Measurements from ENCODE around the gene SRC. TPM values are rescaled to one million over a fixed set of nuclear protein-coding genes. Genes with fewer than 3 reads are reported as not detected.

The SRC gene
- total RNA-seq, 2 donors from 2014 or later: 6.9 to 14.3 TPM

- Histone ChIP-seq H3K4me3 (no peak overlapping the region), H3K27ac (no peak overlapping the region), H3K36me3 (peaks cover 9% of the 10 kb centered on the region), H3K9me3 (no peaks in the 10 kb centered on the region), H3K27me3 (no peaks in the 10 kb centered on the region), H3K4me1 (peaks cover 0 to 4% of the 10 kb centered on the region in 2 donors)
- no peak for DNase-seq (ENCODE audit: low spot score)
- TF ChIP-seq CTCF (IDR thresholded peaks at IDR 0.05): no peak
Observed at GRCh38 chr20:37363221-37364012, 17.5 kb downstream of the SRC start.

- DNase-seq (ENCODE audit: low spot score): no peak
- Histone ChIP-seq H3K9me3 (no peaks in the 10 kb centered on the region), H3K4me3 (no peak overlapping the region), H3K27me3 (no peaks in the 10 kb centered on the region), H3K36me3 (peaks cover 9% of the 10 kb centered on the region), H3K4me1 (no peaks in the 10 kb centered on the region), H3K27ac (no peak overlapping the region)
- TF ChIP-seq CTCF (IDR thresholded peaks at IDR 0.05): no peak
Observed at GRCh38 chr20:37364013-37364926, 18.3 kb downstream of the SRC start.

- Histone ChIP-seq H3K9me3 (no peaks in the 10 kb centered on the region), H3K27ac (no peak overlapping the region), H3K4me1 (no peaks in the 10 kb centered on the region), H3K27me3 (no peaks in the 10 kb centered on the region), H3K4me3 (no peak overlapping the region), H3K36me3 (peaks cover 9% of the 10 kb centered on the region)
- TF ChIP-seq CTCF (IDR thresholded peaks at IDR 0.05): no peak
- no peak for DNase-seq (ENCODE audit: low spot score)
Observed at GRCh38 chr20:37364927-37365272, 19.0 kb downstream of the SRC start.

- Histone ChIP-seq H3K4me3 (no peak overlapping the region), H3K9me3 (no peaks in the 10 kb centered on the region), H3K27me3 (no peaks in the 10 kb centered on the region), H3K36me3 (peaks cover 9% of the 10 kb centered on the region), H3K27ac (no peak overlapping the region), H3K4me1 (no peaks in the 10 kb centered on the region)
- no peak for DNase-seq (ENCODE audit: low spot score)
- no peak for TF ChIP-seq CTCF (IDR thresholded peaks at IDR 0.05)
Observed at GRCh38 chr20:37365760-37366638, 20.1 kb downstream of the SRC start.

GRCh38 chr20:37366743-37367142, 20.8 kb downstream of the SRC start:
- Histone ChIP-seq H3K4me3 (no peak overlapping the region), H3K9me3 (no peaks in the 10 kb centered on the region), H3K27me3 (no peaks in the 10 kb centered on the region), H3K36me3 (peaks cover 9% of the 10 kb centered on the region), H3K27ac (no peak overlapping the region), H3K4me1 (no peaks in the 10 kb centered on the region)
- no peak for TF ChIP-seq CTCF (IDR thresholded peaks at IDR 0.05)
- DNase-seq (ENCODE audit: low spot score): no peak

All from right atrium auricular region (tissue), 2 donors.